ENCODE measurements around the gene HLTF.

Gene HLTF

GRCh38 chr3:149081772-149082171 lies 4.6 kb downstream of the HLTF start:
- no peak for DNase-seq

GRCh38 chr3:149080699-149081091 lies 5.6 kb downstream of the HLTF start:
- no peak for DNase-seq

DNA sequence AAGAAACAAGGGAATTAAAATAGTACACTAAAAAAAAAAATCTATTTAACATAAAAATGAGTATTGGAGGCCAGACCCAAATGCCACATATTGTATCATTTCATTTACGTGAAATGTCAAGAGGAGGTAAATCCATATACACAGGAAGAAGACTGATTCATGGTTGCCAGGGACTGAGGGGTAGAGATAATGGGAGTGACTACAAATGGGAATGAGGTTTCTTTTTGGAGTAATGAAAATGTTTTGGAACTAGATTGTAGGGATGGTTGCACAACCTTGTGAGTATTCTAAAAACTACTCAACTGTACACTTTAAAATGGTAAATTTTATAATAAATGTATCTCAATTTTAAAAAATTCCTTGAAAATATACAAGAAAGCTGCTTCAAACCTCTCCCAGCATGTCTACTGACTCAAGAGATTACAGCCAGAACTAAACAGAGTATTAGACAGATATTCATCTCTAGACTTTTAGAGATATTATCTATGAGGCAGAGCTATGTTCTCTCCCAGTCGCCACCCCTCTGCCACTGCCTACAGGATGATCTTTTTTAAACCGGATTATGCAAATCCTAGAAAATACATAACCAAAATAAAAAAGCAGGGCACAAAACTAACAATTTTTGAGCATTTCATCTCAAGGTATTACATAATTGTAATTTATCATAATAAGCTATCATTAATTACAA lies 6.2 kb downstream of the HLTF start:
- no peak for DNase-seq

GRCh38 chr3:149077628-149078027 lies 8.7 kb downstream of the HLTF start:
- no peak for DNase-seq

DNA sequence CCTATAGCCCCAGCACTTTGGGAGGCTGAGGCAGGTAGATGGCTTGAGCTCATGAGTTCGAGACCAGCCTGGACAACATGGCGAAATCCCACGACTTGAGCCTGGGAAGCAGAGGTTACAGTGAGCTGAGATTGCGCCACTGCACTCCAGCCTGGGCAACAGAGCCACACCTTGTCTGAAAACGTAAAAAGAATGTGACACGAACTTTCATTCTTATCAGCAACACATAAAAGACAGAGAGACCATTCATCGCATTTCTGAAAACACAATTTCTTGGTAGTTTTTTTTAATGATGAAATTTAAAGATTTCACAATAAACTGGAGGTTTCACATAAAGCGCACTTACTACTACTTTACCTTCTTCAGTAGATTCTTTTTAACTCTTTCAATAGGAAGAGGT lies 18.4 kb downstream of the HLTF start:
- DNase-seq = no peak

- no peak for DNase-seq
These were observed 24.6 kb downstream of the HLTF start for GRCh38 chr3:149061776-149062175.

- DNase-seq = no peak
These were observed 27.7 kb downstream of the HLTF start for GRCh38 chr3:149058602-149059001.

DNA sequence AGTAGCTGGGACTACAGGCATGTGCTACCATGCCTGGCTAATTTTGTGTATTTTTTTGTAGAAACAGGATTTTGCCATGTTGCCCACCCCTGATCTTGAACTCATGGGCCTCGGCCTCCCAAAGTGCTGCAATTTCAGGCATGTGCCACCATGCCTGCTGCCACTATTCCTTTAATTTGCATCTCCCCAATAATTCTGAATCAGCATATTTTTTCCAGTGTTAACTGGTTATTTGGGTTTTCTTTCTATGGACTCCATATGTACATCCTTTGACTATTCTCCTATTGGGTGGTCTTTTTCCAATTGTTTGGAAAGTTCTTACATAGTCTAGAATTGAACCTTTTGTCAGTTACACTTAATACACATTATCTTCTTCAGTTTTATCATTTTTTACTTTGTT lies 28.1 kb downstream of the HLTF start:
- DNase-seq = no peak

DNA sequence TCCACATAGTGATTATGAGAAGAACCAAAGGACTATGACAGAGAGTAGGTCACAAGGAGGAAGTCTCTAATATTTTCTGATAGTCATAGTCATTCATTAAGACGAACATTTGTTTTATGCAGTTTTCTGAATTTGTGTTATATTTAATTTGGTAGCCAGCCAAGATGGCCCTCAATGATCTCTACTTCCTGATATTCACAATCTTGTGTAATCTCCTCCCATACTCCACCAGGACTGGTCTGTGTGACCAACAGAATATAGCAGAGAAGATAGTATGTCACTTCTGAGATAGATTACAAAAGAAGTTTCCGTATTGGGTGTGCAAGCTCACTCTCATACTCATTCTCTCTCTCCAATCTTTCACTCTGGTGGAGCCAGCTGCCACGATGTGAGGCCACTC lies 30.8 kb downstream of the HLTF start:
- DNase-seq = no peak

DNA sequence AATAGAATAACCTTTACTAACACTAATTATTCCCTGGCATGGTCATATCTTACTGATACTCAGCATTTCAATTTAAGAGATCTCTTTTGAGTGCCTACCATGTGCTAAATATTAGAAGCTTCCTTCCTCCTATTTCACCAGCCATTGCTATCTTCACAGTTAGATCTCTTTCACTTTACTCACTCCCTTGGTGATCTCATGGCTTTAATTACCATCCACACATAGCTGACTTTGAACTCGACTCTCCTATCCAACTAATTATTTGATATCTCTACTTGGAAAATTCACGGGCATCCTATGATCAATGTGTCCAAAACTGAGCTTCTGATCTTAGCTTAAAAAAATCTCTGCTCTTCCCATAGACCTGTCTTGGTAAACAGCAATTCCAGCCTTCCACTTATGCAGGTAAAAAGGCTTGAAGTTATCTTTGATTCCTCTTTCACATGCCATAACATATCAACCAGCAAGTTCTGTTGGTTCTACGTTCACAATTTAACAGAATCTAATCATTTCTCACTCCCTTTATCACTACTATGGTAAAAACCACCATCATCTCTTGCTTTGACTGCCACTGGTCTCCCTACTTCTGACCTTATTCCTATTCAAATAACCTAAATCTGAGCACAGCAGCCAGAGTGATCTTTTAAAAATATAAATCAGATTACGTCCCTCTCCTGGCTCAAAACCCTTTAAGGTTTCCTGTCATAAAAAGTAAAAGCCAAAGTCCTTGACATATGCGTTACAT lies 41.8 kb downstream of the HLTF start:
- DNase-seq = no peak

DNA sequence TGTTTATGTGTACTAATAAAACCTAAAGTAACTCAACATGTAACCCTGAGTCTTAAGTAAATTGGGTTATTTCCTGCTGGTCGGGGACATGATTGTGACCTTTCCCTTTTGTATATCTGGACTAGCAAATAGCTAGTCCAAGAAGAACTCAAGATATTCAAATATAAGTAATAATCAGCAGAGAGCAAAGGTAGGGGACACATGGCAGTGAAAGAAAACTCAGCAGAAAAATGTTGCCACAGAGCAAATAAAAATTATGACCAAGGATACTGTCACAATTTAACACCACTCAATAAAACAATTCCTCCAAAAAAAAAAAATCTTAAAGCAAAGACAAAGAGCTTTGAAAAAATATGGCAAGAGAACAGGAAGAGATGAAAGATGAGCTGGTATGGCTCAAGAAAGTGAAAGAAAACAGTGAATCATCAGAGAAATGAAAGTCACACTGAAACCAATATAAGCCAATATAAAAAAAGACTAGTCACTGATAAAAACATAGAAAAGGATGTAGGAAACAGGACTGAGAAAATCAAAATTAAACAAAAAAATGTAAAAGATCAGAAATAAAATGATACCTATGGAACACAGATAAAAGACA lies 43.4 kb downstream of the HLTF start:
- DNase-seq = no peak

GRCh38 chr3:149038322-149038721 lies 48.0 kb downstream of the HLTF start:
- DNase-seq = no peak

DNA sequence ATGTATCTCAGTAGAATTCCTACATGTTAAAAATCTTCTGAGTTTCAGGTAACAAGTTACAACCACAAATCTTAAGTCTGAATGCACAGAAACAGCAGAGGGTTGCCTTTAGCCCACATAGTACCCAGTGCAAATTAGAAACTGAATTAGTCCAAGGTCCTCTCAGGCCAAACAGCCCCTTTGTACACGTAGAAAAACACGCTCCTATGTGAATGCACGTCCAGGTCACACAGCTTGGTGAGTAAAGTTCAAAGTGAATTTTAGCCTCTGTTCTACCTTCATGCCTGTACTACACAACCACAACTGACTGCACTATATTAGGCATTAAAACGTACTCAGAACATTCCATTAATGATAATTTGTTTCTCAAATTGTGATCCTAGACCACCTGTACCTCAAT lies 48.6 kb downstream of the HLTF start:
- DNase-seq = no peak

DNA sequence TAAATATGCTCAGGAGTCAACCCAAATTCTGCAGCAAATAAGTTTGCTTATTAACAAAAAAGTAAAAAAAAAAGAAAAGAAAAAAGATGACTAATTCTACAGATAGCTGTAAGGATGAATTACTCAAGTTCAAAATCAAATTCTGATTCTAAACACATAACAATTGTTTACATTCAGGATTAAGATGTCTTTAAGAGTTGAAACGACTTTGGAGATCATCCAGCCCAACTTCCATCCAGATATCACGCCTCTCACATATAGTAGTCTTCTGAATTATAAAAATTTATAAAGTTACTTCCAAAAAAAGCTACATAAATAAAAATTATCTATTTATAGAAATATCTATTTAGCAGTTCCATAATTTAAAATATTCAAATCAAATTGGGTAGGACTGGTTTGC lies 55.2 kb downstream of the HLTF start:
- no peak for DNase-seq

DNA sequence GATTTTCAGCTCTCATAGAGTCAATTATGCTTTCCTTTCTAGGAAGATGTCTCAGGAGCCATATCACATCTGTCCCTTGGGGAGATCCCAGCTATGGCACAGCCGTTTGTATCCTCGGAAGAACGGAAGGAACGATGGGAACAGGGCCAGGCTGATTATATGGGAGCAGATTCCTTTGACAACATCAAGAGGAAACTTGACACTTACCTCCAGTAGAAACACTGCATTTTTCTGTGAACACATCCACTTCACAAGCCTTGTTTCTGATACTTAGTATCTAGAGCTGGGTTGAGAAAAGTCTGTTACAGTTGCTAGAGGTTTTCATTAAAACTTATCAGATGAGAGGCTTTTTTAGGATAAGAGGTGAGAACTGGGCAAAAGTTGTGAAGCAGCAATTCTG lies 59.6 kb downstream of the HLTF start:
- DNase-seq = no peak

DNA sequence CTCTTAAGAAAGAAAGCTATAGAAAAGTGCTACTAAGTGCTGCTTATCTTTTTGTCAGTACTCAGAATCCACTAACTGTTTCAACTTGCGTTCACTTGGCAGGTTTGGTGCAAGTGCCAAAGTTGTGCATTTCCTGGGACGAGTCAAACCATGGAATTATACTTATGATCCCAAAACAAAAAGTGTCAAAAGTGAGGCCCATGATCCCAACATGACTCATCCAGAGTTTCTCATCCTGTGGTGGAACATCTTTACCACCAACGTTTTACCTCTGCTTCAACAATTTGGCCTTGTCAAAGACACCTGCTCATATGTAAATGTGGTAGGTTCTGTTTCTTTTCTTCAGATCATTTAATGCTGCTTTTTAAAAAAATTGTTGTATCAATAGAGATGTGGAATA lies 62.4 kb downstream of the HLTF start:
- DNase-seq = no peak

GRCh38 chr3:149021830-149022229 lies 64.5 kb downstream of the HLTF start:
- no peak for DNase-seq

- no peak for DNase-seq
These were observed 65.5 kb downstream of the HLTF start for GRCh38 chr3:149020839-149021252.

DNA sequence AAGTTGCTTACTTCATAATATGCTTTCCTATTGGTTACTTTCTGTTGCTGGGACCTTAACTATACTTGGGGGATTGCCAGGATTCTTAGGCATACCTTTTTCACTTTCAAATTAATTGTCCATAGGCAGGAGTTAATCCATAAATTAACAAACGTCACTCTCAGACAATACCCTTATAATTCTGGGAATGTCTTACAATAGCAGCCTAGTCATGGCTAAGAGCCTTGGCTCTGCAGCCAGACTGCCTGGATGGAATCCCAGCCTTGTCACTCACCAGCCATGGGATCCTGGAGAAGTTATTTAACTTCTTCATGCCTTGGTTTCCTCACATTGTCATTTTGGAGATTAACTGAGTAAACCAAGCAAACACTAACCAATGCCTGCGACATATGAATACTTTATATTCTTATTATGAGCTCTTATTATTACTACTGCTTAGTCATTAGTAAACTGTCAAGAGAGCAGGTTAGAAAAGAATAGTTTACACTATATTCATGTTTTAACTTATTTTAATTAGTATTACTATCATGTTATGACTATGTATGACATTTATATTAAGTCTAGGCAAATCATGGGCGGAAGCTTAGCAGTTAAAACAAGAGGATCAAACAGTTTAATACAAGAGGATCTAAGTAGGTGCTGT lies 66.0 kb downstream of the HLTF start:
- no peak for DNase-seq

- no peak for DNase-seq
These were observed 66.8 kb downstream of the HLTF start for GRCh38 chr3:149019580-149019979.

DNA sequence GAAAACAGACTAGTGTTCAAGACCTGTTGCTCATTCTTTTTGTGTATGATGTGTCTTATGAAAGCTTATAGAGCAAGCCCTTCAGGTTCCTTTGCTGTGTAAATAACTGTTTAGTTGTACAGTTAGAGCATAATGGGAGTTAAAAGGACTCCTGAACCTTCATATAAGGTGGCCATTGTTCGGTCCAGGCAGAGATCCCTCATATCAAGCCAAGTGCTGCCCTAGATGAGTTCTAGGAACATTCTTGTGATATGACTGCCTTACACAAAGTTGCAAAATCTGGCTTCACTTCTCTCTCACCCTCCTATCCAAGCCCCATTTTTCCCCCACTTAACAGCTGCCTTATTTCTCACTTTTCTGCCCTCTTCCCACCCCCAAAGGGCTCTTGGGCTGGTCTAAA lies 68.1 kb downstream of the HLTF start:
- no peak for DNase-seq

GRCh38 chr3:149016669-149017541 lies 69.4 kb downstream of the HLTF start:
- no peak for DNase-seq

DNA sequence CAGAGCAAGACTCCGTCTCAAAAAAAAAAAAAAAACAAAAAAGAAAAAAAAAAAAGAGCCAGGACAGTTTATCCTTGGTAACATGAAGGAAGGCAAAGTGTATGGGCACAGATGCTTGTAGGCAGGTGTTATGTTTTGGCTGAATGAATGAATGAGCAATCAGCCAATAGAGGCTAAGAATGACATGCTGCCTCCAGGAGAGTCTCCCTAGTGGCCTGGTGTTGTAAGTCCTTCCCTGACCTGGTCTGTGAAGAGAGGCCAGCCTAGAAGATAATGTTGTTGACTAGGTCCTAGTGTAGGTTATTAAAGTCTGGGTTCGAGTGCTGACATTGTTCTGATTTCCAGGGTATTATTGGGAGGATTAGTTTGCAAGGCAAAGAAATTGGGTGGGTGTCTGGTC lies 70.1 kb downstream of the HLTF start:
- no peak for DNase-seq
